Posterior vena cava (tissue), 2 donors: ENCODE measurements around the gene DLG2. TPM values are rescaled to one million over a fixed set of nuclear protein-coding genes. Genes with fewer than 3 reads are reported as not detected.

Source experiments
- DNase-seq: peaks from one replicate; pipeline ENCODE4 v3.0.0-alpha.2; 2020; ENCODE audit warnings: low spot score
- intact Hi-C, 2 donors: fragments of 100-400 bp; cut with DNase I; formaldehyde crosslinking; loops; one replicate each; pipeline versions ENCODE4 v1.14.1 to v1.14.2; 2022 to 2023
- total RNA-seq, 2 donors: library from RNA; stranded (reverse); fragmentation: NEBNext Ultra II Directional; extraction: Animal tissue kit (Norgen Biotek cat#: 25700); gene quantifications; one replicate each; pipeline ENCODE4 v1.2.1, GENCODE V29; 2021
- donor health status: DM: yes; HTN: yes; CAD: no.
- donor health status: DM: yes; HTN: yes; CAD: no.

DLG2 gene
- total RNA-seq, 2 donors from 2014 or later, result 17.2 to 20.5 TPM

- intact Hi-C loops, result no loop called here
These were observed 1201.5 kb downstream of the DLG2 start for GRCh38 chr11:84425673-84426072.

GRCh38 chr11:84420271-84420670 lies 1206.9 kb downstream of the DLG2 start:
- intact Hi-C loops, result no loop called here

More at GRCh38 chr11:84425673-84426072, 1201.5 kb downstream of the DLG2 start:
- no peak for DNase-seq

GRCh38 chr11:84419616-84420015 lies 1207.5 kb downstream of the DLG2 start:
- DNase-seq, result no peak
- intact Hi-C loops, result no loop called here

More at GRCh38 chr11:84420271-84420670, 1206.9 kb downstream of the DLG2 start:
- DNase-seq, result no peak

- no peak for DNase-seq
- intact Hi-C loops, result no loop called here
These were observed 1212.2 kb downstream of the DLG2 start for GRCh38 chr11:84414920-84415319.

GRCh38 chr11:84413549-84413948 lies 1213.6 kb downstream of the DLG2 start:
- intact Hi-C loops, result no loop called here
- no peak for DNase-seq

GRCh38 chr11:84412862-84413261 lies 1214.3 kb downstream of the DLG2 start:
- DNase-seq, result no peak
- intact Hi-C loops, result no loop called here

GRCh38 chr11:84408946-84409411 lies 1218.2 kb downstream of the DLG2 start:
- no peak for DNase-seq
- intact Hi-C loops, result no loop called here

GRCh38 chr11:84407091-84407490 lies 1220.1 kb downstream of the DLG2 start:
- intact Hi-C loops, result no loop called here
- DNase-seq, result no peak

- intact Hi-C loops, result no loop called here
- no peak for DNase-seq
These were observed 1229.0 kb downstream of the DLG2 start for GRCh38 chr11:84398017-84398626.

GRCh38 chr11:84396521-84396920 lies 1230.6 kb downstream of the DLG2 start:
- DNase-seq, result no peak
- intact Hi-C loops, result no loop called here

GRCh38 chr11:84390441-84391078 lies 1236.6 kb downstream of the DLG2 start:
- no peak for DNase-seq
- intact Hi-C loops, result no loop called here

- intact Hi-C loops, result loop anchor here in 1 of 2 donors (10.0 kb wide), 1 partner anchor 135 kb away; no protein-coding TSS in a partner anchor
- no peak for DNase-seq
These were observed 1237.4 kb downstream of the DLG2 start for GRCh38 chr11:84389696-84390095.

GRCh38 chr11:84384731-84385130 lies 1242.4 kb downstream of the DLG2 start:
- DNase-seq, result no peak
- intact Hi-C loops, result loop anchor here in 1 of 2 donors (10.0 kb wide), 1 partner anchor 140 kb away; no protein-coding TSS in a partner anchor

- intact Hi-C loops, result loop anchor here in 1 of 2 donors (10.0 kb wide), 1 partner anchor 141 kb away; no protein-coding TSS in a partner anchor
- DNase-seq, result no peak
These were observed 1243.6 kb downstream of the DLG2 start for GRCh38 chr11:84383576-84383975.

- intact Hi-C loops, result loop anchor here in 1 of 2 donors (10.0 kb wide), 1 partner anchor 143 kb away; no protein-coding TSS in a partner anchor
- no peak for DNase-seq
These were observed 1245.5 kb downstream of the DLG2 start for GRCh38 chr11:84381666-84382065.

- no peak for DNase-seq
These were observed 1254.7 kb downstream of the DLG2 start for GRCh38 chr11:84372381-84372950.

GRCh38 chr11:84358034-84358433 lies 1269.1 kb downstream of the DLG2 start:
- intact Hi-C loops, result no loop called here
- DNase-seq, result no peak

More at GRCh38 chr11:84372381-84372950, 1254.7 kb downstream of the DLG2 start:
- intact Hi-C loops, result no loop called here

GRCh38 chr11:84355911-84356310 lies 1271.2 kb downstream of the DLG2 start:
- no peak for DNase-seq
- intact Hi-C loops, result no loop called here

- intact Hi-C loops, result no loop called here
- no peak for DNase-seq
These were observed 1281.5 kb downstream of the DLG2 start for GRCh38 chr11:84345597-84345996.

- no peak for DNase-seq
- intact Hi-C loops, result no loop called here
These were observed 1282.1 kb downstream of the DLG2 start for GRCh38 chr11:84345027-84345426.
